HL-60 (cell line): ENCODE measurements around the gene RPS6KA4.
"Not testable (repeated sequence)": the region's sequence is repeated elsewhere in the genome, so short reads cannot be mapped to it uniquely, and the experiment has no call there.

Source experiments
- CTCF ChIP-seq: IDR thresholded peaks from one replicate; pipeline ENCODE4 v1.5.1; 2011; ENCODE audit warnings: low read length, control low read depth, inconsistent platforms; ENCODE audit not compliant: insufficient read depth
- POLR2AphosphoS5 ChIP-seq: IDR thresholded peaks from 2 replicates; pipeline ENCODE4 v1.6.1; 2012; ENCODE audit warnings: low read depth

GRCh38 chr11:64418233-64418632 lies 59.3 kb downstream of the RPS6KA4 start:
- TF ChIP-seq CTCF, POLR2AphosphoS5: not testable (repeated sequence)
